ENCODE data around the gene TOX2. TPM values are rescaled to one million over a fixed set of nuclear protein-coding genes. Genes with fewer than 3 reads are reported as not detected.

Gene TOX2
- total RNA-seq, 1 donor from 2014 or later, result 4.7 TPM

- no peaks in the 10 kb centered on the region for H3K4me1 Mint-ChIP-seq (ENCODE audit: unreplicated experiment)
- H3K27me3 Mint-ChIP-seq, result peaks cover 38% of the 10 kb centered on the region
- H3K9me3 Mint-ChIP-seq, result no peaks in the 10 kb centered on the region
- H3K27ac Mint-ChIP-seq, result no peak overlapping the region
- DNase-seq (ENCODE audit: extremely low spot score, unreplicated experiment), result no peak
- no peak overlapping the region for H3K4me3 Mint-ChIP-seq
- TF ChIP-seq, protein P1, sequence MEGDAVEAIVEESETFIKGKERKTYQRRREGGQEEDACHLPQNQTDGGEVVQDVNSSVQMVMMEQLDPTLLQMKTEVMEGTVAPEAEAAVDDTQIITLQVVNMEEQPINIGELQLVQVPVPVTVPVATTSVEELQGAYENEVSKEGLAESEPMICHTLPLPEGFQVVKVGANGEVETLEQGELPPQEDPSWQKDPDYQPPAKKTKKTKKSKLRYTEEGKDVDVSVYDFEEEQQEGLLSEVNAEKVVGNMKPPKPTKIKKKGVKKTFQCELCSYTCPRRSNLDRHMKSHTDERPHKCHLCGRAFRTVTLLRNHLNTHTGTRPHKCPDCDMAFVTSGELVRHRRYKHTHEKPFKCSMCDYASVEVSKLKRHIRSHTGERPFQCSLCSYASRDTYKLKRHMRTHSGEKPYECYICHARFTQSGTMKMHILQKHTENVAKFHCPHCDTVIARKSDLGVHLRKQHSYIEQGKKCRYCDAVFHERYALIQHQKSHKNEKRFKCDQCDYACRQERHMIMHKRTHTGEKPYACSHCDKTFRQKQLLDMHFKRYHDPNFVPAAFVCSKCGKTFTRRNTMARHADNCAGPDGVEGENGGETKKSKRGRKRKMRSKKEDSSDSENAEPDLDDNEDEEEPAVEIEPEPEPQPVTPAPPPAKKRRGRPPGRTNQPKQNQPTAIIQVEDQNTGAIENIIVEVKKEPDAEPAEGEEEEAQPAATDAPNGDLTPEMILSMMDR (conservative IDR thresholded peaks at IDR 0.05), result no peak
- no peaks in the 10 kb centered on the region for H3K36me3 Mint-ChIP-seq
These were observed 89.0 kb downstream of the TOX2 start for GRCh38 chr20:44003609-44004008.

- no peaks in the 10 kb centered on the region for H3K36me3 Mint-ChIP-seq
- peaks cover 38% of the 10 kb centered on the region for H3K27me3 Mint-ChIP-seq
- H3K27ac Mint-ChIP-seq, result no peak overlapping the region
- TF ChIP-seq, protein P1 (conservative IDR thresholded peaks at IDR 0.05), result no peak
- no peaks in the 10 kb centered on the region for H3K4me1 Mint-ChIP-seq (ENCODE audit: unreplicated experiment)
- no peak for DNase-seq (ENCODE audit: extremely low spot score, unreplicated experiment)
- no peak overlapping the region for H3K4me3 Mint-ChIP-seq
- no peaks in the 10 kb centered on the region for H3K9me3 Mint-ChIP-seq
These were observed 89.8 kb downstream of the TOX2 start for GRCh38 chr20:44004306-44004915.

DNA sequence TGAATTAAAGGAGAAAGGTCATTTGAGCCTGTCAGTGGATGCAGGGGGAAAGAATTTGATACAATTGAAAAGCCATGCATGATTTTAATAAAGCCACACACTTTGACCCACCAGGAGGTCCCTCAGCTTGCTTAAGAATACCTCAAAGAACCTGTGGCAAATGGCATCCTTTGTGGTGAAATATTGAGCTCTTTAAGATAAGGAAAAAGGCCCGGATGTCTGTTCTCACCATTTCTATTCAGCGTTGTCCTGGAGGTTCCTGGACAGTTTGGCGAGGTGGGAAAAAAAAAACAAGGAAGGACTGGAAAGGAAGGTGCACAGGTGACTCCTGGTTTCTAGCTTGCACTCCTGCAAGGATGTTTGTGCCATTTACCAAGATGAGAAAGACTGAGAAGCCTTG, 91.0 kb downstream of the TOX2 start:
- Mint-ChIP-seq H3K27me3 (peaks cover 28% of the 10 kb centered on the region), H3K36me3 (no peaks in the 10 kb centered on the region)

DNA sequence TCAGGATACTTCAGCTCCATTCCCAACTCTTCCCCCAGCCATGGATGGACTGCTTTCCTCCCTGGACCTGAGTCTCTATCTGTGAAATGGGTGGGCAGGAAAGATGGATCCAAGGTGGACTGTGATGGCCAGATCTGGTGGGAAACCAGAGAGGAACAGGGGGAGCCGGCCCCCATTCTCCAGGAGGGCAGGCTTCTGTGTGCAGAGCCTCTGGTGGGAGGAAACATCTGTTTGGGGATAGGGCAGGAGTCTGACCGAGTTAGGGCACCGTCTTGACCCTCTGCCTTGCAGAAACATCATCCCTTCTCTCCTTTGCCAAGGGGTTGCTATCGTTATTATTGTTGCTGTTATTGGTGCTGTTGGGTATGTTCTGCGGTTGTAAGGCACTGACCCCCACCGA, 91.5 kb downstream of the TOX2 start:
- TF ChIP-seq, protein P1 (conservative IDR thresholded peaks at IDR 0.05), result no peak
- peaks cover 28% of the 10 kb centered on the region for H3K27me3 Mint-ChIP-seq
- H3K27ac Mint-ChIP-seq, result no peak overlapping the region
- no peaks in the 10 kb centered on the region for H3K36me3 Mint-ChIP-seq
- H3K4me1 Mint-ChIP-seq (ENCODE audit: unreplicated experiment), result no peaks in the 10 kb centered on the region
- H3K9me3 Mint-ChIP-seq, result no peaks in the 10 kb centered on the region
- H3K4me3 Mint-ChIP-seq, result no peak overlapping the region
- no peak for DNase-seq (ENCODE audit: extremely low spot score, unreplicated experiment)

More for the DNA sequence above, 91.0 kb downstream of the TOX2 start:
- TF ChIP-seq, protein P1 (conservative IDR thresholded peaks at IDR 0.05), result no peak
- DNase-seq (ENCODE audit: extremely low spot score, unreplicated experiment), result no peak
- H3K4me3 Mint-ChIP-seq, result no peak overlapping the region
- H3K4me1 Mint-ChIP-seq (ENCODE audit: unreplicated experiment), result no peaks in the 10 kb centered on the region
- H3K27ac Mint-ChIP-seq, result no peak overlapping the region
- H3K9me3 Mint-ChIP-seq, result no peaks in the 10 kb centered on the region

DNA sequence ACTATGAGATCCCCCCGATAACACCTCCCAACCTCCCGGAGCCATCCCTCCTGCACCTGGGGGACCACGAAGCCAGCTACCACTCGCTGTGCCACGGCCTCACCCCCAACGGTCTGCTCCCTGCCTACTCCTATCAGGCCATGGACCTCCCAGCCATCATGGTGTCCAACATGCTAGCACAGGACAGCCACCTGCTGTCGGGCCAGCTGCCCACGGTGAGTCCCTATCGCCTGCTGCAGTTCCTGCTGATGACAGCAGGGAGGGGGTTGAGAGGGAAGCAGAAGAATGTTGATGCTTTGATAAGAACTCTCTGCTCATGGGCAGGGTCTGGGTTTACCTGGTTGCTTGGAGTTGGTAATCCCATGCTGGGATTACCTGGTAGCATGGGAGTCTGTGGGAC, 91.9 kb downstream of the TOX2 start:
- Mint-ChIP-seq H3K27ac (no peak overlapping the region), H3K9me3 (no peaks in the 10 kb centered on the region), H3K4me1 (ENCODE audit: unreplicated experiment) (no peaks in the 10 kb centered on the region), H3K27me3 (peaks cover 31% of the 10 kb centered on the region), H3K36me3 (no peaks in the 10 kb centered on the region), H3K4me3 (no peak overlapping the region)
- DNase-seq (ENCODE audit: extremely low spot score, unreplicated experiment), result no peak
- TF ChIP-seq, protein P1 (conservative IDR thresholded peaks at IDR 0.05), result no peak
